GM19351 (cell line): ENCODE measurements around the gene CARD11.

Experiments used
- ATAC-seq: cut with Tn5 transposase; IDR thresholded peaks from one replicate; pipeline ENCODE4 v1.9.1; 2021; ENCODE audit warnings: mild to moderate bottlenecking, moderate library complexity; ENCODE audit not compliant: unreplicated experiment

Gene CARD11

GRCh38 chr7:3043544-3044371 is at the start of gene CARD11:
Gene CARD11, minus strand, starts transcription at chr7:3043867. Its CDS starts 85,361 bp downstream, at chr7:2958506.
- peak; percentile 20 for ATAC-seq

- peak; percentile 78 for ATAC-seq
These were observed 48.8 kb upstream of the CARD11 start for GRCh38 chr7:3092468-3092867.

- no peak for ATAC-seq
These were observed 48.0 kb upstream of the CARD11 start for GRCh38 chr7:3091631-3092030.

GRCh38 chr7:3089493-3089892 is 45.8 kb upstream of the CARD11 start:
- ATAC-seq: no peak

GRCh38 chr7:3087243-3087755 is 43.6 kb upstream of the CARD11 start:
- no peak for ATAC-seq

DNA sequence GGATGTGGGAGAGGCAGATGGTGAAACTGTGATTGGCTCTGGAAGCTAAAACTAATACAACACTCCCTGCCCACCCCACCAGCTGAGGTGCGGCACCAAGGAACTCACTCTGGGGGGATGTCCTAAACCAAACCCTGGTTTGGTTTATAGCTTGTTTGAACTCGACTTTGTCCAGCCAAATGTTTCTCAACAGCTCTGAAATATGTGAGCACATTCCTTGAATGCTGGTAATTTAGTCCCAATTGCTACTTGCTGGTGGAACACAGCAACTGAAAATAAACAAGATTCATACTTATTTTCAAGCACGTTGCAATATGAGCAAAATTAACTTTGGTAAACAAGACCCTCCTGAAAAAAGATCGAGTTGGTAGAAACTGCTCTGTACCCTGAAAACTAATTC is 39.7 kb upstream of the CARD11 start:
- ATAC-seq: no peak

DNA sequence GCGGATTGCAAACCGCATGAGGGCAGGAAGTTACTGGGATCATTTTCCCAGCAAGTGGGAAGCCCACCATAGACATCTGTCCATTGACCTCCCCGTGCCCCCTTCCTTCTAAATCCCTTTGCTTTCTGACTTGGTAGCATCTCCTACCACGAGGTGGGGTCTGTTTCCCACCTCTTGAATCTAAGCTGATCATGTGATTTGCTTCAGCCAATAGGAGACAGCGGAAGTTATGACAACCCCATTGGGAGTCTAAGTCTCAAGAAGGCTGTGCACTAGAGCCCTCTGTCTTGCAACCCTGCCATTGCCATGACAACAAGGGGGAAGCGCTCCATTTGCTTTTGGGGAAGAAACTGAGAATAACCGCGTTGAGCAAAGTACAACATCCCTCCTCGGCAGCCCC is 39.2 kb upstream of the CARD11 start:
- ATAC-seq: no peak

DNA sequence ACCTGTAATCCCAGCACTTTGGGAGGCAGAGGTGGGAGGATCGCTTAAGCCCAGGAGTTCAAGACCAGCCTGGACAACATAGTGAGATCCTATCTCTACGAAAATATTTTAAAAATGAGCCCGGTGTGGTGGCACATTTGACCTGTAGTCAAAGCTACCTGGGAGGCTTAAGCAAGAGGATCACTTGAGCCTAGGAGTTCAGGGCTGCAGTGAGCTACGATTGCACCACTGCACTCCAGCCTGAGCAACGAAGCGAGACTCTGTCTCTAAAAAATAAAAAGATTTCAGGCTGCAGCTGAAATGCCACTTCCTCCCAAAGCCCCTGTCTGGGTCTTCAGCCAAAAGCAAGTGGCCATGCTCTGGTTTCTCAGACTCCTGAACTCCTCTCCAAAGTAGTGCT is 38.7 kb upstream of the CARD11 start:
- no peak for ATAC-seq

GRCh38 chr7:3080106-3080505 is 36.4 kb upstream of the CARD11 start:
- ATAC-seq: no peak

DNA sequence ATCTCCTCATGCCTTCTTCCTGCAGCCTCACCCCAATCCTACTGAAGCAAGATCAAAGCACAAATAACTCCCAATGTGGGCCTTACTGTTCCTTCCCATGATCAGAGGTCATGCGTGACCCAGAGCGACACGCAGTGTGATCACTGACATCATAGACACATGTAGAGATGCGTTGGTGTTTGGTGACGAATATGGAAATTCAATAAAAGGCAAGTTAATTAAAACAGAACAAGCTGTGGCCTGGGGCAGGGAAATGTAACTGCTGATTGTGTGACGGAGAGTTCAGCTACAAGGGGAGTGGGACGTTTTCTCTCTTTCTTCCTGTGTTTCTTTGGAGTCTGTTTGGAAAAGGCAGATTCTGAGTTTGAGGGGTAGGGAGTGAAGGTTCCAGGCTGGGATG is 34.8 kb upstream of the CARD11 start:
- ATAC-seq: peak; percentile 64

- ATAC-seq: no peak
These were observed 33.0 kb upstream of the CARD11 start for GRCh38 chr7:3076700-3077099.

DNA sequence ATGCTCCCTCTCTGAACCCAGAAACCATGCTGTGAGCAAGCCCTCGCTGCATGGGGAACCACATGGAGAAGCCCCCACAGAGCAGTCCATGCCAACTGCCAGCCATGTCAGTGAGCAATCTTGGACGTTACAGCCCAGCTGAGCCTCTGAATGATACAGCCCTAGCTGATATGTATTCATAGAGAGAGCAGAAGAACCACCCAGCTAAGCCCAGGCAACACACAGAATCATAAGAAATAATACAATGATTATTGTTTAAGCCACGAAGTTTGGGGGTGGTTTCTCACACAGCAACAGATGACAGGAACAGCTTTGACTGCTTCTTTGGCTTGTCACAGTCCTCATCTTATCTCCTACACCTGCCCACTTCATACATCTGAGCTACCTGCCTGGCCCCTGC is 32.5 kb upstream of the CARD11 start:
- no peak for ATAC-seq

- ATAC-seq: no peak
These were observed 31.8 kb upstream of the CARD11 start for GRCh38 chr7:3075441-3075840.

DNA sequence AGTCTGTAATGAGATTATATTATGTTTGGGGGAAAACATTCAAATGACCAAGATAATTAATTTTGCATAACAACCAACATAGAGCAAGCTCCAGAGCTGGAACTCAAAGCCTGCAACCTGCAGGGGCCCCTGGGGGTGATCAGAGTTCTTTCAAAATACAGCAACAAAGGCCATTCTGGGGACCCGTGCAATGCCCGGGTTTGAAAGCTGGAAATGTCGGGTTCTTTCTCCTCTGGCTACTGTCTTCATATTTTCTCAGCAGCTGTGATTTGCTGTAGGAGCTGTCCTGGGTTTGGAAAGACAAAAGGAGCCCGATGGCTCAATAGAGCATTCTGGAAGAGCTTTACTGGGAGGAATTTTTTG is 30.8 kb upstream of the CARD11 start:
- no peak for ATAC-seq

GRCh38 chr7:3073763-3074458 is 30.2 kb upstream of the CARD11 start:
- no peak for ATAC-seq

- no peak for ATAC-seq
These were observed 27.2 kb upstream of the CARD11 start for GRCh38 chr7:3070908-3071307.

DNA sequence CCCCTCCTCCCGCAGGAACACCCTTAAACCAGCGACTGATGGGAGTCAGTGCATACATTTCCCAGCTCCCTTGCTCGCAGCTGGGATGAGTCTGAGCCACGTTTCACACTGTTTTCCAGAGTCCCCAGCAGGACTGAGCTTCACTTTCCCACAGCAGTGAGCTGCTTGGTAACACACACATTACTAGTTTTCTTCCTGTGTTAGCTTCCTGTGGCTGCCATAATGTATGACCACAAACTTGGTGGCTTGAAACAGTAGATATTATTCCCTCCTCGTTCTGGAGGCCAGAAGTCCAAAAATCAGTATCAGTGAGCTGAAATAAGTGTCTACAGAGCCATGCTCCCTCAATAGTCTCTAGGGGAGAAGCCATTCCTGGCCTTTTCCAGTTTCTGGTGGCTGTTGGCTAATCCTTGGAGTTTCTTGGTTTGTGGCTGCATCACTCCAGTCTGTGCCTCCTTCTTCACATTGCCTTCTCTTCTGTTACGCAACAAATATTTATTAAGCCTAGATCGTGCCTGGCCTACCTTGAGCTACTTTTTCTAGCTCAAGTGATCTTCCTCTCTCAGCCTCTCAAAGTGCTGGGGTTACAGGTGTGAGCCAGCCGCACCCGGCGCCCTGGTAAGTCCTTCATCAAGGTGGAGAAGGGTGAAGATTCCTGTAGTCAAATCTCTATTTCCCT is 26.2 kb upstream of the CARD11 start:
- no peak for ATAC-seq

DNA sequence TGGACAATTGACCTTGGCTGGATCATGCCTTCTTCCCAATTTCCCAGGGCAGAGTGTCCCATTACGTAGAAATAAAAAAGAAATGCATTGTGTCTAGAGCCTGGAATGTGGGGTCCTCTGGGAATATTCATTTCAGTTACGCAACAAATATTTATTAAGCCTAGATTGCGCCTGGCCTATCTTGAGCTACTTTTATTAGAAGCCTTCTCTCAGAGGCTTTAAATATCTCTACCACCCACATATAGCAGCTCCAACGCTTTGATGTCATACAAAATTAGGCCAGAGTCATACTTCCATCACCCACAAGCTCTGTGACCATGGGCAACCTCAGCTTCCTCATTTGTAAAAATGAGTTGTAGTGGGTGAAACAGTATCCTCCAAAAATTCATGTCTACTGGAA is 24.9 kb upstream of the CARD11 start:
- peak; percentile 63 for ATAC-seq

- ATAC-seq: no peak
These were observed 24.1 kb upstream of the CARD11 start for GRCh38 chr7:3067606-3068380.

DNA sequence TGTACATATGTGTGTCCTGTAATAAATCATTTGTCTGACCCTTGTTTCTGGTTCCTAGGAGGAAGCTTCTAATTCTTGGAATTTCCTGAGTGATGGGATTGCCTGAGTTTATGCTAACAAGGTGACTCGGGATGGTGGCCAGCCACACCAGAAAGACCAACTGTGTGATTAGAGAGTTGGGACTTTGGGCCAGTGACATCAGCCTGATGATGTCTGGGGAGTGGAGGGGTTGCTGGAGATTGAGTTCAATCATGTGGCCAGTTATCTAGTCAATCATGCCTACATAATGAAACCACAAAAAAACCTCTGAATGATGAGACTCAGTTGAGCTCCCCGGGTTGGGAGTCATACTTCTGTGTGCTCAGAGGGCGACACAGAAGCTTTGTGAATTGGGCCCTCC is 23.5 kb upstream of the CARD11 start:
- peak; percentile 21 for ATAC-seq

- no peak for ATAC-seq
These were observed 22.8 kb upstream of the CARD11 start for GRCh38 chr7:3066506-3066905.
